ENCODE data around the gene HELQ. TPM values are rescaled to one million over a fixed set of nuclear protein-coding genes. Genes with fewer than 3 reads are reported as not detected.

Gene HELQ
- total and polyA plus RNA-seq, 7 donors = 7.4 to 20.9 (median 17.2) TPM

DNA sequence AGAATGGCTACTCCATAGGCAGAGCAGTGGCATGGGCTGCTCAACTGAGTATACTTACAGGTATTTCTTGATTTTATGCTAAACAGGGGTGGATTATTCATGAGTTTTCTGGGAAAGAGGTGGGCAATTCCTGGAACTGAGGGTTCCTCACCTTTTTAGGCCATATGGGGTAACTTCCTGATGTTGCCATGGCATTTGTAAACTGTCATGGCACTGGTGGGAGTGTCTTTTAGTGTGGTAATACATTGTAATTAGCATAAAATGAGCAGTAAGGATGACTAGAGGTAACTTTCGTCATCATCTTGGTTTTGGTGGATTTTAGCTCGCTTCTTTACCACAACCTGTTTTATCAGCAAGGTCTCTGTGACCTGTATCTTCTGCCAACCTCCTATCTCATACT lies 72.8 kb downstream of the HELQ start:
- no peak overlapping the region for H3K27ac ChIP-seq
- DNase-seq (no peak), ATAC-seq (no peak)
- H3K4me3 ChIP-seq = no peak overlapping the region
- H3K27me3 ChIP-seq (ENCODE audit: insufficient read depth in 3 of 3, low read length in 2 of 3) = no peaks in the 10 kb centered on the region
- no peaks in the 10 kb centered on the region for H3K4me1 ChIP-seq
- H3K9me3 ChIP-seq = no peaks in the 10 kb centered on the region
- 71 to 83% (median 74%) methylated on average over 2 of the region's 2 CpGs for WGBS, 3 donors
- TF ChIP-seq CTCF (IDR thresholded peaks at IDR 0.05) = no peak
- no peaks in the 10 kb centered on the region for H3K36me3 ChIP-seq (ENCODE audit: insufficient read depth in 1 of 2, low read depth in 1 of 2)
- intact Hi-C loops (cut with DNase I) = no loop called here

DNA sequence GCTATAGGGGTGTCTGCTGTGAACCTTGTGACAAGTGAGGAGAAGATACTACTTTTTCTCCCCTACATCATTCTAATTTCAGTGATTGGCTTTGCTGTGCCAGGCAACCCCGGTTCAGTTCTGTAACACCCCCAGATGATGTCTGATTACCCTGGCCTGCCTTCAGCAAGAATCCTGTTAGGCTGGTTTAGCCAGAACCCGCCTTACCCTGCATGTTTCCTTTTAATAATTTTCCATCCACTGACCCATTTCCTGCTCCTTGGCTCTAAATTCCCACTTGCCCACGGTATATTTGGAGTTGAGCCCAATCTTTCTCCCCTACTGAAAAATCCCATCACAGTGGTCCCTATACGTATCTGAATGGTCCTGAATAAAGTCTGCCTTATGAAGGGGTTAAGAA lies 74.5 kb downstream of the HELQ start:
- no peak for TF ChIP-seq CTCF (IDR thresholded peaks at IDR 0.05)
- intact Hi-C loops (cut with DNase I) = no loop called here
- Histone ChIP-seq H3K9me3 (no peaks in the 10 kb centered on the region), H3K4me1 (no peaks in the 10 kb centered on the region), H3K36me3 (ENCODE audit: insufficient read depth in 1 of 2, low read depth in 1 of 2) (no peaks in the 10 kb centered on the region), H3K4me3 (no peak overlapping the region), H3K27ac (no peak overlapping the region), H3K27me3 (ENCODE audit: insufficient read depth in 3 of 3, low read length in 2 of 3) (no peaks in the 10 kb centered on the region)
- DNase-seq (no peak), ATAC-seq (no peak)
- WGBS, 3 donors = 70 to 75% (median 71%) methylated on average over 4 of the region's 4 CpGs

DNA sequence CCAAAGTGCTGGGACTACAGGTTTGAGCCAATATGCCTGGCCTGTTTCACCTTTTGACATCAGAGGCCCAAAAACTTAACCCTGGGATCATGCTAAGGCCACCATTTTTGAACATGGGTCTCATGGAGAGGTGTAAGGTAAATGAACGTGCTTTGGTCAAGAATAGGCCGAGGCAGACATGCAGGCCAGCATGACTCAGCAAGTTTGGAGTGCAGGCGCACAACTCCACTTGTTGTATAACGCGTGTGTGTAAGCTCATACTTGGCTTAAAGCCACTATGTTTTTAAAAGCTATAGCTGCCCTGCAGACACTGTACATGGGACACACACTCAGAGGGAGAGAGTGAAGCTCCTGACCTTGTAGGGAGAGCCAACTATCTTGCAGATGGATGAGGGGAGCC lies 77.2 kb downstream of the HELQ start:
- no peak for DNase-seq
- Histone ChIP-seq H3K36me3 (ENCODE audit: insufficient read depth in 1 of 2, low read depth in 1 of 2) (no peaks in the 10 kb centered on the region), H3K9me3 (no peaks in the 10 kb centered on the region), H3K27ac (no peak overlapping the region), H3K27me3 (ENCODE audit: insufficient read depth in 3 of 3, low read length in 2 of 3) (no peaks in the 10 kb centered on the region), H3K4me1 (no peaks in the 10 kb centered on the region), H3K4me3 (no peak overlapping the region)
- 83 to 86% (median 83%) methylated on average over 5 of the region's 5 CpGs for WGBS, 3 donors
- ATAC-seq = no peak
- intact Hi-C loops (cut with DNase I) = no loop called here
- no peak for TF ChIP-seq CTCF (IDR thresholded peaks at IDR 0.05)

DNA sequence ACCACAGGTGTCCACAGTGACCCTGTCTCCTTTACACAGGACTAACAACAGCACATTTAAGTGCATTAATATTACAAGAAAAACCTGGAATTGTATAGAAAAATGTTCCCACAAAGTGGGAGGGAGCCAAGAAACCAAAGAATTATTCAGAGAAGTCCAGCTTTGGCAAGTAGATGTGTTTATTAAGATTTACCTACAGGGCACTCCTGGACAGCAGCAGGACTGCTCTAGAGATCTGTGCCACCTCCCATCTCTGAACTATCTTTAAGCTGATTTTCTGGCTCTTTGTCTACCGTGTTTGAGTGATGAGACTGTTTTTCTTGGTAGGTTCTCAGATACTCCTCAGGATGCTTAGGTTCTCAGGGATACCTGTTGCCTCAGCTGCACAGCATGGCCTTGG lies 82.7 kb downstream of the HELQ start:
- no peak for DNase-seq
- Histone ChIP-seq H3K36me3 (ENCODE audit: insufficient read depth in 1 of 2, low read depth in 1 of 2) (no peaks in the 10 kb centered on the region), H3K9me3 (no peaks in the 10 kb centered on the region), H3K4me3 (no peak overlapping the region), H3K27me3 (ENCODE audit: insufficient read depth in 3 of 3, low read length in 2 of 3) (no peaks in the 10 kb centered on the region), H3K4me1 (no peaks in the 10 kb centered on the region), H3K27ac (no peak overlapping the region)
- TF ChIP-seq CTCF (IDR thresholded peaks at IDR 0.05) = no peak
- intact Hi-C loops (cut with DNase I) = no loop called here
- WGBS, 3 donors = 63 to 80% (median 79%) methylated on average over 1 of the region's 1 CpG
- no peak for ATAC-seq

DNA sequence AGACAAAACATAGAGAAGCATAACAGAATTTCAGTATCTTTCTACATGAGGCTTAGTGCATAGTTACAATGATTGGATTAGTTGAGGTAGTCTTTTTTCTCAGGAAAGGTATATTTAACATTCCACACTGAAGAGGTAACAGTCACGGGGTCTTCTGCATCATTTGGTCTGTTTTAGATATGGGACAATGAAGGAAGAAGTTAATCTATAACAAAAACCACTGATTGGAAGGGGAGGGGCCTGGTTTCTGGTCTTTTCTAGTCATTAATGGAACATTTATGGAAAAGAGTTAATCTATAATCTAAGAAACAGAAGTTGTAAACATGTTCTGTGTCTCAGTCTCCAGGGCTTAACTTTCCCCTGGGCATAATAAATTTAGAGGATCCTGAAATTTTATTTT lies 83.7 kb downstream of the HELQ start:
- 86 to 87% (median 86%) methylated on average over 1 of the region's 1 CpG for WGBS, 3 donors
- Histone ChIP-seq H3K4me3 (no peak overlapping the region), H3K27me3 (ENCODE audit: insufficient read depth in 3 of 3, low read length in 2 of 3) (no peaks in the 10 kb centered on the region), H3K27ac (no peak overlapping the region), H3K36me3 (ENCODE audit: insufficient read depth in 1 of 2, low read depth in 1 of 2) (no peaks in the 10 kb centered on the region), H3K9me3 (no peaks in the 10 kb centered on the region), H3K4me1 (no peaks in the 10 kb centered on the region)
- ATAC-seq (no peak), DNase-seq (no peak)
- intact Hi-C loops (cut with DNase I) = no loop called here
- no peak for TF ChIP-seq CTCF (IDR thresholded peaks at IDR 0.05)
